ENCODE results near the gene LOXHD1. TPM values are rescaled to one million over a fixed set of nuclear protein-coding genes. Genes with fewer than 3 reads are reported as not detected.

LOXHD1 gene
- total RNA-seq, 1 donor from 2014 or later, result 2.8 TPM

DNA sequence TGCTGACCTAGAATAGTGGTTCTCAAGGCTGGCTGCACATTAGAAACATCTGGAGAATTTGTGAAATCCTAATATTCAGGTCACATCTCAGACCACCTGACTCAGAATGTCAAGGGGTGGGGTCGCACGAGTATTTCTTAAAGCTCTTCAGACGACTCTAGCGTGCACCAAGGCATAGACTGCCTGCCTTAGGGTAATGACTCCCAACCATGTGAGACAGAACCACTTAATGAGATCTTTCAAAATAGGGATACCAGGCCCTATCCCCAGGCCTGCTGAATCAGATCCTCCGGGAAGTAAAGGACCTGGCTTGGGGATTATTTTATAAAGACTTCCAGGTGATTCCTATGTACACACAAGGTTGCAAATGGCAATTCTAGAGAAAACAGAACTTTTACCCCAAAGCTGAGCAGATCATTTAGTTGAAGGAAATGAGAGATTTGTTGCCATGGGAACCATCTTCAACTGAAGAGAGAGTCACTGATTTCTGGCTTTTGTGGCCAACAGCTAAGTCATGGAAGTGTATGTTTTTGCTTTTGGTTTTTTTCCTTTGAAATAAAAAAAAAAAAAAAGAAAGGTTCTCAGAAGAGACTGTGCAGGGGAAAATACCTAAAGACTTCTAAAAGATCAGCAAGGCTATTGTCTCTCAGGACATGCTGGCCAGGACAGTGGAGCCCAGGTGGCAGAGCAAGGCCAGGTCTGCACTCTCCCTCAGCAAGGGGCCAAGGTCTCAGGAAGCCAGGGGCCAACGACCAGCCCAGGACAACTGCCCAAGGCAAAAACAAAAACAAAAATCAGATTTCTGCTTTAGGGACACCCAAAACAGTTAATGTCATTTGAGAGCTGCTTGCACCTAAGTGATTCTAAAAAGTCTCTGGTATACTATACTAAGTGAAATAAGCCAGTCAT is 15.3 kb upstream of the LOXHD1 start:
- no peak for DNase-seq

GRCh38 chr18:46668694-46669093 is 11.7 kb upstream of the LOXHD1 start:
- no peak for DNase-seq

- no peak for DNase-seq
These were observed 11.1 kb upstream of the LOXHD1 start for GRCh38 chr18:46668135-46668534.

DNA sequence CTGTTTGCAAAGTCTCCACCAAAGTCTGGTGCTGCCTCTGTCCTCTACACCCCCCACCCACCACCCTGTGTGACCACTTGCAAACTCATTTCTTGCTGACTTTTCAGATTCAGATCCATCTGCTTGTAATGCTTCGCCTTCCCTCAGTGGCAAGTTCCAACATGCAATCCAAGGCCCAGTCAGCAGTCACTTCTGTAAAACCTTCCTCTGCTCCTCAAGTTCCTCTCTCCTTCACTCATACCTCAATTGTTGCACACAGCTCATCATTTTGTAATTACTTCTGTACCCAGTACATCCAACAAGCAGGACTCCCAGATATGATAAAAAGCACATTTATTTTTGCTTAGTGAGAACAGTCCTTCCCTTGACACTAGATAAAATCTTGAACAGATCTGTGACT is 6.5 kb upstream of the LOXHD1 start:
- DNase-seq, result no peak

DNA sequence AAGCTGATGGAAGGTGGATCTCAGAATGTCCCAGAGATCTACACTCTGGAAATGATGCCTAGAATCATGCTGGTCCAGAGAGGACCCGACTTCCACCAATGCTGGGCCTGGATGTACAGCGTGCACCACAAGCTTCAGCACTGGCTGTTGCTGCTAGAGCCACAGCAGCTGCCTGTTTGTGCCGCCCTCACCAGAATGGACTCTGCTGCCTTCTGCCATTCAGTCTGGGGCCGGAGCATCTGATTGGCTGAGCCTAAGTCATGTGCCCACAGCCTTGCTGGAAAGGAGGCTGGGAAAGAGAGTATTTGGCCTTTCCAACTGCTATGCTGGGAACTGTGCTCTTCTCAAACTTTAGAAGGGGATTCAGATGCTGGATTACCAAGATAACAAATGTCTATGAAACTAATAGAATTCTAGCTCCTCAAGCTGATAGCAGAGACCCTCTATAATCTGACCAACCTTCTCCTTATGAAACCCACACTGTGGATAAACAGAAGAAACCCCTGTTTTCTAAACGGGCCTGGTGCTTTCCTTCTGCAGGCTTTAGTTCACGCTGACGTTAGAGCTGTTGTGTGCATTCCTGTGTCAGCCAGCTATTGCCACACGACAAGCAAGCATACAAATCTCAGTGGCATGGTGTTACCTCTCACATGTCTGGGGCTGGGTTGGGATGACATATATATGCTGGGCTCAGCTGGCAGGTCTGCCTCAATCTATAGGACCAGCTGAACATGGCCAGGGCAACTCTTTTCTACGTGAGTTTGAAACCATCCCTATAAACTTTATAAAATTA is 4.1 kb upstream of the LOXHD1 start:
- DNase-seq, result no peak

- DNase-seq, result no peak
These were observed 2.5 kb upstream of the LOXHD1 start for GRCh38 chr18:46659484-46659883.

DNA sequence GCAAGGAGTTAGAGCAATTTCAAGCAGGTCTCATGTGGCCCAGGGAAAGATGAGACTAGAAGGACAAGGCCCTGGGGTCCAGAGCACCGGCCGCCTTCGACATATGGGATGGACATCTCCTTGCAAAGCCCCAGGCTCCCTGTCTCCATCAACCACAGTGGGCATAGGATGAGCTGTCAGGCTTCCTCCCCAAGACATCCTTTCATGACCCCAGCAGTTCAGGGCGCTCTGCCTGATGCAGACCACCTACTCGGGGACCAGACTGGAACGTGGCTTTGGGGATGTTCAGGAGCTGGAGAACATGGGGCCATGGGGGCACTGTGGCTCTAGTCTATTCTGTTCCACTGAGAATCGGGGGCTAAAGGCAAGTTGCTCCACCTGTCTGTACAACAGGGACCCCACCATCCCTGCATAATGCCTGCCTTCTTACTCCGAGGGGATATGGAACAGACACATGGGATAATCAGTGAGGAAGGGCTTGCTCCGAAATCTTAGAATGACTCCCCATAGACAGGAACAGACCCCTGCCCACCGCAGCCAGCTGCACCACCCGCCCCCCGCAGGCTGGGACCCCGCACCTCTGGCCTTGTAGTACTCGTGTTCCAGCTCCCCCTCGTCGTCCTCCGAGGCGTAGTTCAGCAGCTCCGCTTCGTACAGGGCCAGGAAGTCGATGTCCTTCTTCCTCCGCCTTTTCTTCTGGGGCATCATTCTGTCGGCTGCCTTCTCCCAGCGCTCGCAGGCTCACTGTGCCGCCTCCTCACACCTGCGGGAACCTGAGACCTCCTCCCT is 500 bp downstream of the LOXHD1 start:
- DNase-seq, result no peak

DNA sequence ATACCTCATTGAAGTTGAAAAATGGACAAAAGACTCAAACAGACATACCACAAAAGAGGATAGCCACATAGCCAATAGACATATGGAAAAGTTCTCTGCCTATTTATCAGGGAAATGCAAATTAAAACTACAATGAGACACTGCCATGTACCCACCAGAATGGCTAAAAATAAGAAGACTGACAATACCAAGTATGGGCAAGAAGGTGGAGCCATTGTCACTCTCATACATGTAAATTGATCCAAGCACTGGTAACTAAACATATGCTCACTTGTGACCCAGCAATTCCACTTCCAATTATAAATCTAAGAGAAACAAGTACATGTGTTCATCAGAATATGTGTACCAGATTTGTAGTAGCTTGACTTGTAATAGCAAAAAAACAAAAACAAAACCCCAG is 4.6 kb downstream of the LOXHD1 start:
- no peak for DNase-seq

GRCh38 chr18:46650681-46651080 is 6.3 kb downstream of the LOXHD1 start:
- DNase-seq, result no peak

- DNase-seq, result no peak
These were observed 7.8 kb downstream of the LOXHD1 start for GRCh38 chr18:46649071-46649862.

DNA sequence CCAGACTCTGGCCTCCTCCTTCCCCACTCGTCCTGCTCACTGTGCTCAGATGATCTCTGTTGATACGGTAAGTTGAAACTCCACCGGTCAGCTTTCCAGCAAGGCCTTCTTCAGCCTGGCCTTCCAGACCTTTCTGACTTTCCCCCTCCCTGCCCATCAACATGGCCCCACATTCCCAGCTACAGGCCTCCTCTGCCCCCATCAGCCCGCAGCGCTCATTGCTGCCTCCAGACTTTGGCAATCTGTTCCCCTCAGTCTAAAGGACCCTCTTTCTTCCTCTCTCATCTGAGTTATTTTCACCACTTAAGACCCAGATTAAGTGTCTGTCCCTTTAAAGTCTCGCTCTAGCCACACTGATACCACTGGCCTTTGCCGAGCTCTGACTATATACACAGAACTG is 10.6 kb downstream of the LOXHD1 start:
- DNase-seq, result no peak

DNA sequence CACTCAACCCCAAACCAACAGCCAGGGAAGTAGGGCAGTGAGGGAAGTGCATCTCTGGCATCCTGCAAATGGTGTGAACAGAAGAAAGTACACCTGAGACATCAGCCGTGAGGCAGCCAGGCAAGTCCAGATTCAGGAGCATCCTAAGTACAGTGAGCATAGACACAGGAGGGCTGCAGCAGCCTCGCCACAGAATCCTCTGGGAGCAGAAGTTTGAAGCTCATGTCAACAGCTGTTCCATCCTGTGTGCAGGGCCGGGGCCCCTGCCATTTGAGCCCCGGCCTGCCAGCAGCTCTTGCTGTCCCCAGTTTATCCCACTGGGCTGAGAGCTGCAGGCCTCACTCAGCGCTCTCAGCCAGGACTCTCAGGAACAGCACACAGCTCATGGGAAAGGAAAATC is 14.5 kb downstream of the LOXHD1 start:
- no peak for DNase-seq

- no peak for DNase-seq
These were observed 15.1 kb downstream of the LOXHD1 start for GRCh38 chr18:46641917-46642316.

- no peak for DNase-seq
These were observed 17.6 kb downstream of the LOXHD1 start for GRCh38 chr18:46639386-46639785.

- DNase-seq, result no peak
These were observed 20.9 kb downstream of the LOXHD1 start for GRCh38 chr18:46636040-46636630.

DNA sequence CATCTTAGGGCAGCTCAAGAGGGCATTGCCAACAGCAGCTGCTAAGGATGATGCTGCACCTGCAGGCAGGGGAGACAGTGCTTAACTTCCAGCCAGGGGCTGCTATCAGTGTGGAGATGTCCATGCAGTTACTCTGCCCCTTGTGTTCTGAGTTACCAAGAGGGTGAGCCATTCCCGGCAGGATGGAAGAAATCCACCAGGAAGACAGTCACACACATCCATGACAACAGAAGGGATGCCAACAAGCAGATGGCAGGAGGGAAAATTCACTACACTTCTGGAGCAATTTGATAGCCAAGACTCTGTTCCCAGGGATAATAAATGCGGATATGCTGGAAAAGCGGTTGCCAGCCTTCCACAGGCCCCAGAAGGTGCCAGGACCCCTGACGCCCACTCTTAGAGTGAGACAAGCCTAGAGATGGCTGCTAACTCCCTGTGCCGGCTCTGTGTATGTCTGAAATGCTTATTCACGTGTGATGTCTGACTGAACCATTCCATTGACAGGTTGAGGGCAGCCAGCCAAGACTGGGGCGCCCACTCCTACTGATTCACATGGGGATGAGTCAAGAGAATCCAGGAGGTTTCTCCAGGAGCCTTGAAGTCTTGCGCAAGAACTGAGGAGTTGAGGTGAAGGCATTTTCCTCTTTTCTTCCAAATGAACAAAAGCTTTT is 24.5 kb downstream of the LOXHD1 start:
- no peak for DNase-seq

GRCh38 chr18:46630991-46631390 is 26.0 kb downstream of the LOXHD1 start:
- DNase-seq, result no peak

DNA sequence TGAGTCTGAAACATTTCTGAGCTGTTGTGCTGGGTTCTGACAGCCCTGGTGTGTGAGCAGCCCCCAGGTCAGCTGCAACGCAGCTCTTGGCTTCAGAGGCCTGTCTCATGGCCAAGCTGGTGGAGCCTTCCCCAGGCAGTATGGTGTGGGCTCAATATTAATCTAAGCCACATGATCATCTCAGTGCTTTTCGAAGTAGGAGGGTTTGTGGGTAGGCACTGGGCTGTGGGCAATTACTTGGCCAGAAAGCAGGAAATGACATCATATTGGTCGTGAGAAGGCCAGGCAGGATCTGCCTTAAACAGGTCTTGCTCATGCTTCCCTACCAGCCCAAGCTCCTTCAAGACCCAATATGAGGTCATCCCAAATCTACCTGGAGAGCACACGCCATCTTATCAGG is 26.9 kb downstream of the LOXHD1 start:
- DNase-seq, result no peak

DNA sequence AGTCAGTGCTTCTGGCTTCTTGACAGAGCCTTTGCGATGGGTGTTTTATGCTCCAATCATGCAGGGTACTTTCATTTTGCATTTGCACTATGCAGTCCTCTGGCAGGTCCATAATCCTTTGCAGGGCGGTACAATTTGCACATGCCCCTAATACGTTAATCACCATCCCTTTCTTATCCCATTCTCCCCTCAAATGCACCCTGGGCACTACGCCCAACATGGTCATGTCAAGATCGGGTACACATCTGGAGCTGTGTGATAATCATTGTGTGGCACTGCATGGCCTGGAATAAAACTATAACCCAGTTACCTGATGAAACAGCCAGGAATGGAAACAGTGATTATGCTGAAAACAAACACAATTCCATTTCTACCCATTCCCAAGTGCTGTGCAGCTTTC is 27.7 kb downstream of the LOXHD1 start:
- no peak for DNase-seq

DNA sequence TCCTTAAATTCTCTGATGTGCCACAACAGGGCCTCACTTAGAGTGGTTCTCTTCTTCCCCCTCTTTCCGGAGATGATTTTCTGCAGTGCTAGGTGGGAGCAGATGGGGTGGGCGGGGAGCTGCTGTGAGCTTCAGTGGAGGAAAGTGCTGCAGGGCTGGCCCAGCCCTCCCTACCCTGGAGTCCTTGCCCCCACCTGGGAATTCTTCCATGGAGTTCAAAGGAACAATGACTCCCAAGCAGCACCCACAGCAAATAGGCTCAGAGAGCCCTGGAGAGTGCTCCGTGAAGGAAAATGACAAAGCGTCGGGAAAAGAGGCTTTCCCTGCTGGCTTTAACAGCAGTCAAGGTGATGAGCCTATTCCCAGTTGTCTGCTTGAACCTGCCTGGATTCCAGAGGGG is 28.8 kb downstream of the LOXHD1 start:
- no peak for DNase-seq

DNA sequence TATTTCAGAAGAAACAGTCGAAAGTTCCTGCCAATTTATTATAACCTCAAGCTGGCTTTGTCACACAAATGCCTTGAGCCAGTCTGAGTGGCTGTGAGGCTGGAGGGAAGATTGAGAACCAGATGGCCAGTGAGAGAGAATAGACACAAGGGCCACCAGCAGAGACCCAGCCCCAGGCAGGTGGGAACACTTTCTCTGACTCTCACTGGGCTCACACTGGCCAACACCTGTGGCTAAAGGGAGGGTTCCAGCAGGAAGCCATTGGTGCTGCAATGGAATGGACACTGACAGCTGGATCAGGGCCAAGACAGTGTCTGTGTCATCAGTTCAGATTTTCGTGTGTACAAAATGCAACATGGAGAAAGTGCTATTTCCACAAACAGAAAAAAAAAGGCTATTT is 29.9 kb downstream of the LOXHD1 start:
- no peak for DNase-seq
